Measurements from ENCODE around the gene KRTAP19-3.

- TF ChIP-seq POLR2A (IDR thresholded peaks at IDR 0.05; ENCODE audit: low read depth, low read length): no peak
- no peak for TF ChIP-seq POLR2AphosphoS5 (IDR thresholded peaks at IDR 0.05; ENCODE audit: low read depth, low read length)
- no peak for TF ChIP-seq SPI1 (IDR thresholded peaks at IDR 0.05; ENCODE audit: low read depth, low read length)
- TF ChIP-seq TAF1 (IDR thresholded peaks at IDR 0.05; ENCODE audit: low read depth, low read length): no peak
- TF ChIP-seq PAX5 (IDR thresholded peaks at IDR 0.05; ENCODE audit: insufficient read depth, low read length, severe bottlenecking): no peak
- TF ChIP-seq POU2F2 (IDR thresholded peaks at IDR 0.05; ENCODE audit: low read depth, low read length): no peak
Observed at GRCh38 chr21:30443226-30443625, 48.6 kb downstream of the KRTAP19-3 start.

All from GM12891 (cell line).